CMK (cell line): Measurements from ENCODE around the gene TAX1BP3.

ENCODE experiments used
- DNase-seq: peaks from one replicate; pipeline ENCODE4 v3.0.0-alpha.2; 2010; ENCODE audit warnings: low read depth

TAX1BP3 gene

GRCh38 chr17:3626831-3627768, 41.3 kb downstream of the TAX1BP3 start:
- DNase-seq, result no peak

DNA sequence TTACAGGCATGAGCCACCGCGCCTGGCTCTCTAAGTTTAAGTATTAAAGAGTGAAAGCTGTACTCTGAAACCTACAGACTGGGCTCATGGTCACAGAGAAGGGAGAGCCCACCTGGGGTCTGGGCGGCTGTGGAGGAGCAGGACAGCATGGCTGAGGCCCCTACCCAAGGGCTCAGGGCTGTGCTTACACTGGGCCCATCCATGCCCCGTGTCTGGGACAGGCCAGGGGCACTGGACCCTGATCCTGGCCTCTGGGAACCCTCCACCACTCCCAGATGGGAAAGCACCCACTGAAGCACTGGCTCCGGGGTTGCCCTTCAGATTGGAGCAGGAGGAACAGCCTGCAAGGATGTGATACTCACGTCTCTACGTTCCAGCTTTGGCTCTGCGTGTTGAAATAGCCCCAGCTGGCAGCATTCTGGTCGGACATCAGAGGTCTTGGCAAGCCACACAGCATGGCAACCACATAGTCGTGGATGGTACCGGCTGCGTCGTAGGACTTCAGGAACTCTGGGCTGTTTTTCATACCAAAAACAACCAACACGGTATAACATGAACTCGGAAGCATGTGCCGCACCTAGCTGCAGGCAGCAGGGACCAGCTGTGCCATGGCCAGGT, 45.3 kb downstream of the TAX1BP3 start:
- DNase-seq, result no peak

GRCh38 chr17:3621146-3621720, 47.1 kb downstream of the TAX1BP3 start:
- DNase-seq, result no peak

DNA sequence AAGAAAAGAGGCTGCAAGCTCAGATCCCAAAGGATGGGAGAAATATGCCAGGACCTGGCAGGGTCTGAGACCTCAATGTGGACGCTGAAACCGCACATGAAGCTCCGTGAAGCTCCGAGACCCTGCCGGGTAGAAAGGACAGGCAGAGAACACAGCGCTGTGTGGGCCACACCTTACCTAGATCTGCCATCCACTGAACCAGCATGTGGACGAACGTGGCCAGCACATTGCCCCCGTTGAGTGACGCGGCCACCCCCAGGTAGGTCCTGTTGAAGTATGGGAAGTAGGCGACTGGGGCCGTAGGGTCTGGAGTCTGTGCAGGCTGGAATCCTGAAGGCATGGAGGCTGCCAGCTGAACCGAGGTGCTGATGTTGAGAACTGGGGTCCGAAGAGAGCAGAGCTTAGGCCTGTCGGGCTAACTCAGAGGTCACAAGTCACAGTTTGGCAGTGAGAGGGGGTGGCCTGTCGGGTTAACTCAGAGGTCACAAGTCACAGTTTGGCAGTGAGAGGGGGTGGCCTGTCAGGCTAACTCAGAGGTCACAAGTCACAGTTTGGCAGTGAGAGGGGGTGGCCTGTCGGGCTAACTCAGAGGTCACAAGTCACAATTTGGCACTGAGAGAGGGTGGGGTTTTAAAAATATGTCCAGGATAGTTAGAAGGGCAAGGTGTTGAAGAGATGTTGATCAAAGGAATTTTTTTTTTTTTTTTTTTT, 53.1 kb downstream of the TAX1BP3 start:
- no peak for DNase-seq

DNA sequence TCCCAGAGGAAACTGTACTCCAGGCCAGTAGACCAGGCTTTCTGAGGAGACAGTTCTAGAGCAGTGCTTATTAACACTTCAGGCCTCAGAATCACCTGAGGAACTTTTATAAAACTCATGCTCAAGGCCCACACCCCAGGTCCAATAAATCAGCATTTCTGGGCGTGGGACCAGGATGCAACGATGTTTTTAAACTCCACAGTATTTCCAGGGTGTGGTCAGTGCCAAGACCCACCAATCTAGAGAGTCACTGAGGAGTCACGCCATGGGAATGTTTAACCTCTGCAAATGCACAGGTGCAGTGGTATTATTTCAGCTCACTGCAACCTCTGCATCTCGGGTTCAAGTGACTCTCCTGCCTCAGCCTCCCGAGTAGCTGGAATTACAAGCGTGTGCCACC, 55.3 kb downstream of the TAX1BP3 start:
- no peak for DNase-seq
